Hypothalamus (tissue), 51 donors: ENCODE results near the gene CDKAL1.
"Not testable (repeated sequence)": the region's sequence is repeated elsewhere in the genome, so short reads cannot be mapped to it uniquely, and the experiment has no call there.

Source experiments
- DNase-seq, 51 donors: peaks; one replicate each; lab custom pipeline; 2025; lab: John Stamatoyannopoulos, UW

The CDKAL1 gene

GRCh38 chr6:21185861-21186478 is 651.7 kb downstream of the CDKAL1 start:
- DNase-seq = peak in 1 of 51 donors; percentile 5

- DNase-seq = no peak
These were observed 652.3 kb downstream of the CDKAL1 start for GRCh38 chr6:21186479-21187055.

GRCh38 chr6:21187485-21187884 is 653.2 kb downstream of the CDKAL1 start:
- DNase-seq = no peak

GRCh38 chr6:21188505-21189223 is 654.4 kb downstream of the CDKAL1 start:
- no peak for DNase-seq

- DNase-seq = no peak
These were observed 655.5 kb downstream of the CDKAL1 start for GRCh38 chr6:21189759-21190158.

GRCh38 chr6:21190701-21191100 is 656.4 kb downstream of the CDKAL1 start:
- DNase-seq = no peak

- no peak for DNase-seq
These were observed 659.7 kb downstream of the CDKAL1 start for GRCh38 chr6:21193790-21194475.

- not testable (repeated sequence) for DNase-seq
These were observed 661.0 kb downstream of the CDKAL1 start for GRCh38 chr6:21195301-21195700.

- DNase-seq = no peak
These were observed 663.9 kb downstream of the CDKAL1 start for GRCh38 chr6:21198032-21198640.

GRCh38 chr6:21199262-21199661 is 665.0 kb downstream of the CDKAL1 start:
- no peak for DNase-seq

GRCh38 chr6:21200134-21200870 is 666.0 kb downstream of the CDKAL1 start:
- DNase-seq = no peak

- peak in 1 of 51 donors; percentile 4 for DNase-seq
These were observed 666.9 kb downstream of the CDKAL1 start for GRCh38 chr6:21201187-21201586.

GRCh38 chr6:21201637-21202350 is 667.5 kb downstream of the CDKAL1 start:
- no peak for DNase-seq

- DNase-seq = no peak
These were observed 668.3 kb downstream of the CDKAL1 start for GRCh38 chr6:21202521-21202920.

GRCh38 chr6:21204951-21205350 is 670.7 kb downstream of the CDKAL1 start:
- DNase-seq = no peak

GRCh38 chr6:21208081-21208795 is 674.0 kb downstream of the CDKAL1 start:
- no peak for DNase-seq

- DNase-seq = no peak
These were observed 674.5 kb downstream of the CDKAL1 start for GRCh38 chr6:21208796-21209186.

GRCh38 chr6:21213492-21213891 is 679.2 kb downstream of the CDKAL1 start:
- DNase-seq = no peak
